Measurements from ENCODE around the gene CNOT1.
"Not testable (repeated sequence)": the region's sequence is repeated elsewhere in the genome, so short reads cannot be mapped to it uniquely, and the experiment has no call there.

The CNOT1 gene

GRCh38 chr16:58586340-58587030, 43.1 kb downstream of the CNOT1 start:
- H3K4me3 ChIP-seq (ENCODE audit: low read length) = no peak overlapping the region
- DNase-seq (ENCODE audit: low read depth, low spot score) = no peak

DNA sequence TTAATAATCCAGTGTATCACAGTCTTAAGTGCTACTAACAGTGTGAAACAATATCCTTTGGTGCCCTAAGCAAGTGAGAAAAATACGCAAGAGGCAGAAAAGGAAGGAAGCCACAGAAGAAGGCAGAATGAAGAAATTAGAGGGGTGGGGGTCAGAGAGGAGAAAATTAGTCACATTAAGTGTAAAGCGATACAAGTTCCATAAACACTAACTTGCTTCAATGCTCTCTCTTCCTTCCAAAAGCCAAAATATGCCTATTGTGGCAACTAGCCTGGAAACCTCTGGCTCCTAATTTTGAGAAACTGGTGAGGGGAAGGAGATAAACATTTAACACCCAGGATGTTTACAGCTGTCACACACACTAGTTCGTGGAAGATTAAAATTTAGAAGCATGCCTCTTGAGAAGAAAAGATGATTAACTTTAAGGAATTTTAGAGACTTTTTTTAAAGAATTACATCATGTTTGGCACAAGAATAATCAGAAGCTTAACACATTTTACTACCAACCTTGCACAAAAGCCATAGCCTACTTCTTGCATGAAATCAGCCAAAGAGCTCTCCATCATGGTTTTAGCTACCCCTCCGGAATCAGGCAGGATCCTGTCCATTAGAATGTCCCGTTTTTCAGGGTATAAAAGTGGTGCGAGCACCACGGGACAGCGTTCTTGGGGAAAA, 44.7 kb downstream of the CNOT1 start:
- no peak for DNase-seq (ENCODE audit: low read depth, low spot score)
- H3K4me3 ChIP-seq (ENCODE audit: low read length) = no peak overlapping the region

- peak; percentile 11 for DNase-seq (ENCODE audit: low read depth, low spot score)
- H3K4me3 ChIP-seq (ENCODE audit: low read length) = no peak overlapping the region
These were observed 46.5 kb downstream of the CNOT1 start for GRCh38 chr16:58582971-58583765.

DNA sequence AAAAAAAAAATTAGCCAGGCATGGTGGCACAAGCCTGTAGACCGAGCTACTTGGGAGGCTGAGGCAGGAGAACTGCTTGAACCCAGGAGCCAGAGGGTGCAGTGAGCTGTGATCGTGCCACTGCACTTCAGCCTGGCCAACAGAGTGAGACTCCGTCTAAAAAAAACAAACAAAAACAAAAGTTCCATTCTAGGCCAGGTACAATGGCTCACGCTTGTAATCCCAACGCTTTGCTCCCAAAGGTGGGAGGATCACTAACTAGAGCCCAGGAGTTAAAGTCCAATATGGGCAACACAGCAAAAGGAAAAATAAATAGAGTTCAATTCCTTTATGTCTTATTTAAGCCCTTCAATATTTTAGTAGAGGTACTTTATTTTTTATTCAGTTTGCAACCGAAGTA, 47.5 kb downstream of the CNOT1 start:
- no peak overlapping the region for H3K4me3 ChIP-seq (ENCODE audit: low read length)
- no peak for DNase-seq (ENCODE audit: low read depth, low spot score)

- DNase-seq (ENCODE audit: low read depth, low spot score) = no peak
- no peak overlapping the region for H3K4me3 ChIP-seq (ENCODE audit: low read length)
These were observed 50.0 kb downstream of the CNOT1 start for GRCh38 chr16:58579587-58579986.

- no peak overlapping the region for H3K4me3 ChIP-seq (ENCODE audit: low read length)
- DNase-seq (ENCODE audit: low read depth, low spot score) = no peak
These were observed 51.0 kb downstream of the CNOT1 start for GRCh38 chr16:58578642-58579041.

- no peak for DNase-seq (ENCODE audit: low read depth, low spot score)
- no peak overlapping the region for H3K4me3 ChIP-seq (ENCODE audit: low read length)
These were observed 52.5 kb downstream of the CNOT1 start for GRCh38 chr16:58577141-58577540.

DNA sequence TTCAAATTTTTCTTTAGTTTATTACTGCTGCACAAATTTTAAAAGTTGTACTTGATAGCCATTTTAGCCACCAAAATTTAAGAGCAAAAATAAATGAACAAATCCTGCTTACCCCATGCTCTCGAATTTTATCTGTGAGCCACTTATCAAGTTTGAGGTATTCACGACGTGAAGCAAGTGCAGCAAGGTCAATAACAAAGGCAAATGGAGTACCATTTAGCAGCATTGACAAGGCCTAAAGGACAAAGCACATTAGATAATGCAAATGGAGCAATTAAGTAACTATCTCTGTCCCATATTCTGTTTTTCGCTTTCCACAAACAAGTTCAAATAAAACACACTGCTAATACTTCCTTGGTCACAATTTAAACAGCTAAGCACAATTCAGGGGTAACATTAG, 54.7 kb downstream of the CNOT1 start:
- H3K4me3 ChIP-seq (ENCODE audit: low read length) = no peak overlapping the region
- DNase-seq (ENCODE audit: low read depth, low spot score) = no peak

- not testable (repeated sequence) for DNase-seq (ENCODE audit: low read depth, low spot score); H3K4me3 ChIP-seq (ENCODE audit: low read length)
These were observed 63.9 kb downstream of the CNOT1 start for GRCh38 chr16:58565697-58566096.

- DNase-seq (ENCODE audit: low read depth, low spot score) = no peak
These were observed 65.9 kb downstream of the CNOT1 start for GRCh38 chr16:58563775-58564174.

DNA sequence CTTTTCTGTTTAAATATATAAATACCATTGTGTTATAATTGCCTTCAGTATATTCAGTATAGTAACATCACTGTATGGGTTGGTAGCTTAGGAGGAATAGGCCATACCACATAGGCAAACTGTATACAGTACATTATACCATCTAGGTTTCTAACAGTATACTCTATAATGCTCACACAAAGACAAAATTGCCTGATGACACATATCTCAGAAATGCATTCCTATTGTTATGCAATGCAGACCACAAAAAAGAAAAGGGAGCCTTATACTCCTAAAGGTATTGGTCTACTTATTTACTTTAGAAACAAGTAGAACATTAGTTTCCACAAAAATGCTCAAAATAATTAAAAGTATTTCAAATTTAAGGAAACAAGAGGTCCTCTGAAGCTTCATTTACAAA, 66.4 kb downstream of the CNOT1 start:
- DNase-seq (ENCODE audit: low read depth, low spot score) = no peak
- H3K4me3 ChIP-seq (ENCODE audit: low read length) = no peak overlapping the region

More at GRCh38 chr16:58563775-58564174, 65.9 kb downstream of the CNOT1 start:
- H3K4me3 ChIP-seq (ENCODE audit: low read length) = no peak overlapping the region

DNA sequence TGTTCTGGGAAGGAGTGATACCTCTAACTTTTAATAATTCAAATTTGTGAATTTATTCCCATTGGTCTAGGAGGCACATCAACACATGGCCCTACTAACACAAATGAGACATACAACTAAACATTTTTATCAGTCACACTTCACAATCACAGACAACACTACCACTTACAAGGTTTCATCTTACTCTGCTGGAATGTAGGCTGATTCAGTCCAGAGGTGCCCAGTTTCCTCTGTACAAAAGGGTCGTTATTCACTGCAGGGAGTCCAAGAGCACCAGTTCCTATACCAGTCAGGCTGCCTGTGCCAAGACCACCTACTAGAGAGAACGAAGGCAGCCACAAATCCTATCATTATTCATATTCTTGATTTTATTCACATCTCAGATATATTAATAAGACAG, 72.9 kb downstream of the CNOT1 start:
- DNase-seq (ENCODE audit: low read depth, low spot score) = no peak
- no peak overlapping the region for H3K4me3 ChIP-seq (ENCODE audit: low read length)

GRCh38 chr16:58551496-58551895, 78.1 kb downstream of the CNOT1 start:
- no peak overlapping the region for H3K4me3 ChIP-seq (ENCODE audit: low read length)
- DNase-seq (ENCODE audit: low read depth, low spot score) = no peak

DNA sequence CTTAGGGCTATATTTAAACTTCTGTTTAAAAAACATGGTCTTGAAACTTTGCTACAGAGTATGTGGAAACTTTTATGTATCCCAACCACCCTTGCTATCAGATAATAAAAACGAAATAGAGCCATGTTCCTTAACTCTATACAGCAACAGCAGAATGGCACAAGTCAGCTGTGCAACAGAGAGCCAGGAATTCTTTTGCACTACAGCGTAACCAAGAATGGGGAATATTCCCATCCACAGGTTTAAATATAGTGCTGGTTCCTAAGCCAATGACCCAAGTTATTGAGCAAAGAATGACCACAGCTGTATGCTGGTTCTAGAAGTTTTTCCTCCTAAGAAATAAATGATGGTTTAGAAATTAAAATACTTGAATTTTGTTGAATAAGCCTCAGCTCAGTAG, 81.2 kb downstream of the CNOT1 start:
- DNase-seq (ENCODE audit: low read depth, low spot score) = no peak
- no peak overlapping the region for H3K4me3 ChIP-seq (ENCODE audit: low read length)

DNA sequence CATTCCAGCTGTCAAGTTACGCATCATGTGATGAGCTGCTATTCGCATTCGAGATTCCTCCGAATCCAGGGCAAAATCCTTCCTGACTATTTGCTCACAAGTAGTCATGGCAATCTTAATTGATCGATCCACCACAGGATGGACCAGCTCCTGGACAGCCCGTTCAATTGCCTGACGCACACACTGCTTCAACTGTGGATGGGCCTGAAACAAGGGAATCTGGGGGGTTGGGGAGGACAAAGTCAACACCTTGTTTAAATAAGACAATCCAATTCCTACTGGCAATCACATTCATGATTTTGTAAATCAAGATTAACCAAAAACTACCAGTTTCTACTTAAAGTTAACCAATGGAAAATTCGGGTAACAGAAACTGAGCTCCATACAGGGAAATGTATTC, 85.9 kb downstream of the CNOT1 start:
- H3K4me3 ChIP-seq (ENCODE audit: low read length) = no peak overlapping the region
- DNase-seq (ENCODE audit: low read depth, low spot score) = no peak

DNA sequence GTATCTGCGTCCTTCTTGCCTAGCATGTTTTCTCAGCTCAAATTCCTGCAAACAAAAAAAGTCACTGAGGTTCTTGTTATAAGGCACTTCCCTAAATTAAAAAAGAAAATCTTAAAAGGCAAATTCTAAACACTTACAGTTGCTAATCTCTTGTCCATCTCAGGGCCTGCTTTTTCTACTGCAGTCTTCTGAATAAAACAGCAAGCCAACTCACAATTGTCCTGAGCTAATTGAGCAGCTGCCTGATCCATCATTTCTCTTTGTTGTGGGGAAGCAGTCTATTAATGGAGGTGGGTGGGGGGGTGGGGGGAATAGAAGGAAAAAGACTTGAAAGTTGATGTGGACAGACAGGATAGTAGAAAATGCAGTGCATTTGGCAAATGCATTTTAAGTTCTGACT, 87.3 kb downstream of the CNOT1 start:
- no peak overlapping the region for H3K4me3 ChIP-seq (ENCODE audit: low read length)
- no peak for DNase-seq (ENCODE audit: low read depth, low spot score)

GRCh38 chr16:58541711-58542110, 87.9 kb downstream of the CNOT1 start:
- H3K4me3 ChIP-seq (ENCODE audit: low read length) = no peak overlapping the region
- DNase-seq (ENCODE audit: low read depth, low spot score) = no peak

- no peak for DNase-seq (ENCODE audit: low read depth, low spot score)
- H3K4me3 ChIP-seq (ENCODE audit: low read length) = no peak overlapping the region
These were observed 92.3 kb downstream of the CNOT1 start for GRCh38 chr16:58537124-58537906.

GRCh38 chr16:58536278-58536677, 93.3 kb downstream of the CNOT1 start:
- DNase-seq (ENCODE audit: low read depth, low spot score) = no peak

More at GRCh38 chr16:58536278-58536677, 93.3 kb downstream of the CNOT1 start:
- no peak overlapping the region for H3K4me3 ChIP-seq (ENCODE audit: low read length)
